ENCODE results near the gene RHNO1. TPM values are rescaled to one million over a fixed set of nuclear protein-coding genes. Genes with fewer than 3 reads are reported as not detected.

The RHNO1 gene
- total and polyA plus RNA-seq, 2 donors (not counting 1 experiment from before 2014, with no cell fraction given) = 29.7 to 33.2 TPM

- TF ChIP-seq EZH2 (IDR thresholded peaks at IDR 0.05; ENCODE audit: low read length, missing control alignments) = no peak
- no peak for TF ChIP-seq CTCF (conservative IDR thresholded peaks at IDR 0.05 in 1 of 2, IDR thresholded peaks at IDR 0.05 in 1 of 2; ENCODE audit: low read depth in 1 of 2, low read length in 2 of 2)
- no peaks in the 10 kb centered on the region for H3K9me3 ChIP-seq (ENCODE audit: control insufficient read depth, insufficient read depth, low read depth, low read length)
- no peaks in the 10 kb centered on the region for H3K36me3 ChIP-seq (ENCODE audit: control insufficient read depth, insufficient read depth, low read length)
- no peak overlapping the region for H2AFZ ChIP-seq (ENCODE audit: low read length)
- H4K20me1 ChIP-seq (ENCODE audit: control insufficient read depth, extremely low read depth, insufficient read depth, low read length) = no peaks in the 10 kb centered on the region
- no peak for DNase-seq (ENCODE audit: low read depth in 2 of 2)
- no peaks in the 10 kb centered on the region for H3K27me3 ChIP-seq (ENCODE audit: control insufficient read depth, insufficient read depth, low read length)
- H3K9ac ChIP-seq (ENCODE audit: insufficient read depth, low read length) = no peak overlapping the region
- no peak overlapping the region for H3K4me3 ChIP-seq (replicated peaks in 1 of 4; ENCODE audit: control extremely low read depth in 1 of 4, insufficient read depth in 1 of 4, low read depth in 3 of 4, low read length in 4 of 4)
- no peaks in the 10 kb centered on the region for H3K79me2 ChIP-seq (ENCODE audit: control insufficient read depth, insufficient read depth, low read length)
- H3K4me2 ChIP-seq (ENCODE audit: extremely low read depth, insufficient read depth, low read length) = no peak overlapping the region
- H3K4me1 ChIP-seq (ENCODE audit: control insufficient read depth, extremely low read depth, insufficient read depth, low read length) = peaks cover 3% of the 10 kb centered on the region
- H3K27ac ChIP-seq (ENCODE audit: insufficient read depth, low read length) = no peak overlapping the region
Observed at GRCh38 chr12:2855546-2855945, 21.5 kb upstream of the RHNO1 start.

GRCh38 chr12:2856051-2856450 is 21.0 kb upstream of the RHNO1 start:
- no peak overlapping the region for H3K27ac ChIP-seq (ENCODE audit: insufficient read depth, low read length)
- H3K79me2 ChIP-seq (ENCODE audit: control insufficient read depth, insufficient read depth, low read length) = no peaks in the 10 kb centered on the region
- no peak overlapping the region for H2AFZ ChIP-seq (ENCODE audit: low read length)
- H3K4me1 ChIP-seq (ENCODE audit: control insufficient read depth, extremely low read depth, insufficient read depth, low read length) = peaks cover 3% of the 10 kb centered on the region
- TF ChIP-seq EZH2 (IDR thresholded peaks at IDR 0.05; ENCODE audit: low read length, missing control alignments) = no peak
- TF ChIP-seq CTCF (conservative IDR thresholded peaks at IDR 0.05 in 1 of 2, IDR thresholded peaks at IDR 0.05 in 1 of 2; ENCODE audit: low read depth in 1 of 2, low read length in 2 of 2) = no peak
- DNase-seq (ENCODE audit: low read depth in 2 of 2) = no peak
- no peak overlapping the region for H3K9ac ChIP-seq (ENCODE audit: insufficient read depth, low read length)
- H4K20me1 ChIP-seq (ENCODE audit: control insufficient read depth, extremely low read depth, insufficient read depth, low read length) = no peaks in the 10 kb centered on the region
- no peak overlapping the region for H3K4me3 ChIP-seq (replicated peaks in 1 of 4; ENCODE audit: control extremely low read depth in 1 of 4, insufficient read depth in 1 of 4, low read depth in 3 of 4, low read length in 4 of 4)
- H3K4me2 ChIP-seq (ENCODE audit: extremely low read depth, insufficient read depth, low read length) = no peak overlapping the region
- H3K9me3 ChIP-seq (ENCODE audit: control insufficient read depth, insufficient read depth, low read depth, low read length) = no peaks in the 10 kb centered on the region
- H3K27me3 ChIP-seq (ENCODE audit: control insufficient read depth, insufficient read depth, low read length) = no peaks in the 10 kb centered on the region
- no peaks in the 10 kb centered on the region for H3K36me3 ChIP-seq (ENCODE audit: control insufficient read depth, insufficient read depth, low read length)

GRCh38 chr12:2857021-2857431 is 20.0 kb upstream of the RHNO1 start, which contains the start of gene TEX52:
TSS of gene TEX52 (minus strand) at chr12:2857039. CDS start at chr12:2857026, 13 bp downstream.
- Histone ChIP-seq H3K36me3 (ENCODE audit: control insufficient read depth, insufficient read depth, low read length) (no peaks in the 10 kb centered on the region), H3K4me3 (replicated peaks in 1 of 4; ENCODE audit: control extremely low read depth in 1 of 4, insufficient read depth in 1 of 4, low read depth in 3 of 4, low read length in 4 of 4) (no peak within 1 kb of the TSS), H3K9ac (ENCODE audit: insufficient read depth, low read length) (no peak within 1 kb of the TSS), H2AFZ (ENCODE audit: low read length) (no peak within 1 kb of the TSS), H3K27me3 (ENCODE audit: control insufficient read depth, insufficient read depth, low read length) (no peaks in the 10 kb centered on the region), H3K79me2 (ENCODE audit: control insufficient read depth, insufficient read depth, low read length) (no peaks in the 10 kb centered on the region), H3K27ac (ENCODE audit: insufficient read depth, low read length) (no peak within 1 kb of the TSS), H3K4me1 (ENCODE audit: control insufficient read depth, extremely low read depth, insufficient read depth, low read length) (peaks cover 3% of the 10 kb centered on the region), H3K4me2 (ENCODE audit: extremely low read depth, insufficient read depth, low read length) (no peak within 1 kb of the TSS), H4K20me1 (ENCODE audit: control insufficient read depth, extremely low read depth, insufficient read depth, low read length) (no peaks in the 10 kb centered on the region), H3K9me3 (ENCODE audit: control insufficient read depth, insufficient read depth, low read depth, low read length) (no peaks in the 10 kb centered on the region)
- DNase-seq (ENCODE audit: low read depth in 2 of 2) = no peak
- no peak for TF ChIP-seq CTCF (conservative IDR thresholded peaks at IDR 0.05 in 1 of 2, IDR thresholded peaks at IDR 0.05 in 1 of 2; ENCODE audit: low read depth in 1 of 2, low read length in 2 of 2)
- TF ChIP-seq EZH2 (IDR thresholded peaks at IDR 0.05; ENCODE audit: low read length, missing control alignments) = no peak
